Endothelial cell of umbilical vein (primary cell): ENCODE results near the gene GLCE. TPM values are rescaled to one million over a fixed set of nuclear protein-coding genes. Genes with fewer than 3 reads are reported as not detected.

Source experiments
- BruUV-seq: library from RNA; stranded (reverse); fragments of 400-500 nt; replicated peaks from 2 replicates; lab custom pipeline; 2021; lab: Mats Ljungman, UMichigan
- CTCF ChIA-PET: fragments of 300-600, 350-600 bp; sonication (Branson Sonifier 250); formaldehyde crosslinking; loops from one replicate; lab custom pipeline; 2021; ENCODE audit warnings: antibody characterized with exemption, inconsistent platforms; lab: Charles Lee
- POLR2A ChIA-PET: fragments of 300-600, 350-600 bp; sonication (Branson Sonifier 250); formaldehyde crosslinking; loops from one replicate; lab custom pipeline; 2021; ENCODE audit warnings: antibody characterized with exemption, inconsistent platforms; lab: Charles Lee
- DNase-seq: peaks from one replicate; pipeline ENCODE4 v3.0.0-alpha.2; 2011; ENCODE audit warnings: low read depth, low spot score
- FAIRE-seq: peaks from 2 replicates; lab custom pipeline; 2011; peaks lifted over from hg19 to GRCh38; lab: Jason Lieb, UNC
- H2AFZ ChIP-seq: 2 replicates; pipeline ENCODE4 v1.6.0; 2012; ENCODE audit warnings: low read depth, low read length, control low read depth, inconsistent platforms
- H3K27ac ChIP-seq: 2 replicates; pipeline ENCODE4 v1.5.1; 2011; ENCODE audit warnings: low read depth, mild to moderate bottlenecking, control low read depth, low read length, moderate library complexity; ENCODE audit not compliant: insufficient read depth
- H3K27me3 ChIP-seq, 2 experiments: 2 replicates each; pipeline versions ENCODE4 v1.6.0 to v1.6.1; 2011; ENCODE audit warnings: low read length in 2 of 2, mixed read lengths in 1 of 2; ENCODE audit not compliant: control insufficient read depth in 2 of 2, insufficient read depth in 2 of 2
- H3K36me3 ChIP-seq, 2 experiments: 2 replicates in 1 of 2; 3 replicates in 1 of 2; pipeline ENCODE4 v1.5.1; 2011; ENCODE audit warnings: low read length in 2 of 2, mild to moderate bottlenecking in 1 of 2, moderate library complexity in 1 of 2; ENCODE audit not compliant: control insufficient read depth in 2 of 2, insufficient read depth in 2 of 2; ENCODE audit errors: extremely low read depth in 1 of 2
- H3K4me1 ChIP-seq: 3 replicates; pipeline ENCODE4 v1.5.1; 2011; ENCODE audit warnings: mild to moderate bottlenecking, low read length; ENCODE audit not compliant: control insufficient read depth, insufficient read depth; ENCODE audit errors: extremely low read depth
- H3K4me2 ChIP-seq: 2 replicates; pipeline ENCODE4 v1.6.1; 2011; ENCODE audit warnings: low read length, control low read depth, mixed read lengths; ENCODE audit not compliant: insufficient read depth
- H3K4me3 ChIP-seq, 3 experiments: fragments of 200-600 bp in 1 of 3; sonication (generic), shearing (Covaris generic) in 1 of 3; replicated peaks in 1 of 3; 2 replicates each; pipeline ENCODE4 v1.5.1; 2011 to 2016; ENCODE audit warnings: control low read depth in 3 of 3, low read length in 3 of 3, mild to moderate bottlenecking in 2 of 3, inconsistent platforms in 1 of 3, low read depth in 1 of 3, moderate library complexity in 1 of 3; ENCODE audit not compliant: insufficient read depth in 1 of 3
- H3K79me2 ChIP-seq: 2 replicates; pipeline ENCODE4 v1.6.0; 2012; ENCODE audit warnings: low read length, inconsistent platforms; ENCODE audit not compliant: control insufficient read depth, insufficient read depth
- H3K9ac ChIP-seq: replicated peaks from 2 replicates; pipeline ENCODE3; 2011; ENCODE audit warnings: low read length, control low read depth; ENCODE audit not compliant: insufficient read depth; ENCODE audit errors: extremely low read depth
- H3K9me1 ChIP-seq: replicated peaks from 3 replicates; pipeline ENCODE4 v1.6.0; 2011; ENCODE audit warnings: mild to moderate bottlenecking, low read length; ENCODE audit not compliant: control insufficient read depth, insufficient read depth; ENCODE audit errors: extremely low read depth
- H3K9me3 ChIP-seq: replicated peaks from 2 replicates; pipeline ENCODE4 v1.5.1; 2012; ENCODE audit warnings: low read length, inconsistent platforms; ENCODE audit not compliant: control insufficient read depth, insufficient read depth
- H4K20me1 ChIP-seq: replicated peaks from 2 replicates; pipeline ENCODE3; 2011; ENCODE audit warnings: mild to moderate bottlenecking, low read length; ENCODE audit not compliant: control insufficient read depth, insufficient read depth; ENCODE audit errors: extremely low read depth
- CTCF ChIP-seq, 2 donors: IDR thresholded peaks; 1 replicate in 1 of 2; 2 replicates in 1 of 2; pipeline ENCODE4 v1.5.1; 2011; ENCODE audit warnings: low read length in 2 of 2, mild to moderate bottlenecking in 2 of 2, moderate library complexity in 2 of 2, control low read depth in 1 of 2, inconsistent platforms in 1 of 2, low read depth in 1 of 2; ENCODE audit not compliant: insufficient read depth in 1 of 2; ENCODE audit errors: extremely low read depth in 1 of 2
- EZH2 ChIP-seq: IDR thresholded peaks from 2 replicates; pipeline ENCODE4 v1.6.1; 2012; ENCODE audit warnings: borderline replicate concordance, low read depth, mild to moderate bottlenecking, moderate library complexity, low read length, inconsistent platforms; ENCODE audit not compliant: severe bottlenecking
- FOS ChIP-seq: IDR thresholded peaks from 2 replicates; pipeline ENCODE4 v1.6.1; 2011; ENCODE audit warnings: mild to moderate bottlenecking, low read length, moderate library complexity, borderline replicate concordance; ENCODE audit not compliant: insufficient read depth
- GATA2 ChIP-seq: IDR thresholded peaks from 2 replicates; pipeline ENCODE4 v1.7.0; 2011; ENCODE audit warnings: low read depth, mild to moderate bottlenecking, moderate library complexity, mixed read lengths, low read length; ENCODE audit not compliant: insufficient read length, insufficient read depth
- JUN ChIP-seq: IDR thresholded peaks from 2 replicates; pipeline ENCODE4 v1.6.1; 2011; ENCODE audit warnings: borderline replicate concordance, low read depth; ENCODE audit not compliant: insufficient read length, insufficient read depth
- MAX ChIP-seq: IDR thresholded peaks from 2 replicates; pipeline ENCODE4 v1.6.1; 2011; ENCODE audit not compliant: insufficient read depth, insufficient read length
- MYC ChIP-seq: IDR thresholded peaks from one replicate; pipeline ENCODE4 v1.6.1; 2011; ENCODE audit warnings: mild to moderate bottlenecking, low read depth, low read length
- POLR2A ChIP-seq: IDR thresholded peaks from 2 replicates; pipeline ENCODE4 v1.6.1; 2012; ENCODE audit warnings: low read depth, mild to moderate bottlenecking, control low read depth, low read length
- POLR2AphosphoS5 ChIP-seq: IDR thresholded peaks from 2 replicates; pipeline ENCODE4 v1.6.1; 2012; ENCODE audit warnings: low read depth, mild to moderate bottlenecking, control low read depth, low read length, moderate library complexity; ENCODE audit not compliant: insufficient read depth
- dilution Hi-C: fragments of 300-500 bp; cut with MboI; formaldehyde crosslinking; loops from one replicate; pipeline ENCODE4 v1.15.0; 2019; ENCODE audit warnings: low sequenced_read_pairs; ENCODE audit not compliant: extremely low pct_ligation_motif_present
- intact Hi-C: fragments of 100-400 bp; cut with micrococcal nuclease; formaldehyde crosslinking; loops from one replicate; pipeline ENCODE4 v1.10.0; 2022
- polyA plus RNA-seq, 4 experiments: library from polyadenylated mRNA; depleted of rRNA in 3 of 4; stranded (reverse) in 3 of 4; unstranded in 1 of 4; fragments of >200 nt; gene quantifications; 2 replicates each; pipeline versions ENCODE4 v1.2.1 to v1.2.3, GENCODE V29; 2011 to 2012; ENCODE audit warnings: missing spikeins in 1 of 4
- total RNA-seq: library from RNA; stranded (reverse); gene quantifications from 2 replicates; pipeline ENCODE4 v1.2.3, GENCODE V29; 2021

The GLCE gene
- total and polyA plus RNA-seq, 2 donors (not counting 3 experiments of a cell fraction or from before 2014, with no cell fraction given) = 48.1 to 86.6 TPM

- FAIRE-seq (no peak), DNase-seq (no peak)
- Histone ChIP-seq H3K4me1 (peaks cover 6% of the 10 kb centered on the region), H3K9me3 (no peaks in the 10 kb centered on the region), H3K9ac (no peak overlapping the region), H3K27ac (no peak overlapping the region), H3K4me2 (no peak overlapping the region), H3K36me3 (no peaks in the 10 kb centered on the region), H3K9me1 (no peaks in the 10 kb centered on the region), H3K27me3 (no peaks in the 10 kb centered on the region), H4K20me1 (no peaks in the 10 kb centered on the region), H3K4me3 (no peak overlapping the region), H3K79me2 (no peaks in the 10 kb centered on the region), H2AFZ (no peak overlapping the region)
- intact Hi-C loops = no loop called here
- no peak for TF ChIP-seq MYC
- no peak for TF ChIP-seq EZH2
- no peak for TF ChIP-seq POLR2A
- TF ChIP-seq POLR2AphosphoS5 = no peak
- no peak for TF ChIP-seq CTCF (IDR thresholded peaks at IDR 0.05; ENCODE audit: extremely low read depth in 1 of 2, insufficient read depth in 1 of 2, low read depth in 1 of 2, low read length in 2 of 2)
- TF ChIP-seq FOS = no peak
- TF ChIP-seq GATA2 = no peak
- no peak for TF ChIP-seq MAX
- no peak for TF ChIP-seq JUN
- BruUV-seq = no TSS peak
- ChIA-PET CTCF (interaction anchor here (1.4 kb wide), 2 partner anchors 12 to 16 kb away, joined by 3 read pairs; partner anchors contain the start of gene GLCE), POLR2A (no interaction called here)
- dilution Hi-C loops = no loop called here
Measured at GRCh38 chr15:69149163-69149562, 11.3 kb upstream of the GLCE start.
